ENCODE data around the gene SMPDL3A. TPM values are rescaled to one million over a fixed set of nuclear protein-coding genes. Genes with fewer than 3 reads are reported as not detected.

The SMPDL3A gene
- polyA plus RNA-seq, 2 of the 4 experiments (the other 2 are of a cell fraction): 2.0 to 3.3 TPM

DNA sequence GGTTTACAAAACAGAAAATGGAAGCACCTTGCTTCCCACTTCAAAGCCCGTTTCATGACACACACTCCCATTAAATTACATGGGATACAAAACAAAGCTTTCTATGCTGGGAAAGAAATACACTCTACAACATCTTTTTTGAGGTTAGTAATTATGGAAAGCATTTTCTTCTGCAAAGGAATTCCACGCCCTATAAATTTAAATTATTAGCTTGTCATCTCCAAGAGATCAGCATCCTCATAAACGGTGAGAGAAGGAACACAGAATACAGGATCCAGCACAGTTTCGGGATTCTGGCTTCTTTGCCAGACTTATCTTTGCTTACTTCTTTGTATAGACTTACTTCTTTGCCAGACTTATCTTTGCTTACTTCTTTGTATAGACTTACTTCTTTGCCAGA, 1.3 kb upstream of the SMPDL3A start:
- 67% methylated on average over 4 of the region's 4 CpGs for WGBS (ENCODE audit: missing lambda C conversion rate)
- ChIA-PET POLR2A (no interaction called here), CTCF (interaction anchor here (1.6 to 3.1 kb wide), 2 partner anchors 10 to 34 kb away, joined by 5 to 17 read pairs; no protein-coding TSS in a partner anchor)
- H3K9me3 ChIP-seq: no peaks in the 10 kb centered on the region
- DNase-seq (ENCODE audit: low read depth in 1 of 2, low spot score in 1 of 2): no peak
- peaks cover 14% of the 10 kb centered on the region; the same call in 1 of the 3 replicates for H3K4me1 ChIP-seq
- TF ChIP-seq, protein P1, sequence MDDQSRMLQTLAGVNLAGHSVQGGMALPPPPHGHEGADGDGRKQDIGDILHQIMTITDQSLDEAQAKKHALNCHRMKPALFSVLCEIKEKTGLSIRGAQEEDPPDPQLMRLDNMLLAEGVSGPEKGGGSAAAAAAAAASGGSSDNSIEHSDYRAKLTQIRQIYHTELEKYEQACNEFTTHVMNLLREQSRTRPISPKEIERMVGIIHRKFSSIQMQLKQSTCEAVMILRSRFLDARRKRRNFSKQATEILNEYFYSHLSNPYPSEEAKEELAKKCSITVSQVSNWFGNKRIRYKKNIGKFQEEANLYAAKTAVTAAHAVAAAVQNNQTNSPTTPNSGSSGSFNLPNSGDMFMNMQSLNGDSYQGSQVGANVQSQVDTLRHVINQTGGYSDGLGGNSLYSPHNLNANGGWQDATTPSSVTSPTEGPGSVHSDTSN (IDR thresholded peaks at IDR 0.05): no peak
- no peak for TF ChIP-seq CHD4 (IDR thresholded peaks at IDR 0.05; ENCODE audit: borderline replicate concordance)
- no peak for TF ChIP-seq ZNF302 (CRISPR knock-in tag; IDR thresholded peaks at IDR 0.05)
- TF ChIP-seq RCOR1 (IDR thresholded peaks at IDR 0.05; ENCODE audit: low read depth, low read length): no peak
- no peak for TF ChIP-seq ZC3H11A (IDR thresholded peaks at IDR 0.05)
- TF ChIP-seq CBX2 (IDR thresholded peaks at IDR 0.05; ENCODE audit: borderline replicate concordance, low read depth): no peak
- TF ChIP-seq CBX8 (IDR thresholded peaks at IDR 0.05): no peak
- TF ChIP-seq, protein P2, sequence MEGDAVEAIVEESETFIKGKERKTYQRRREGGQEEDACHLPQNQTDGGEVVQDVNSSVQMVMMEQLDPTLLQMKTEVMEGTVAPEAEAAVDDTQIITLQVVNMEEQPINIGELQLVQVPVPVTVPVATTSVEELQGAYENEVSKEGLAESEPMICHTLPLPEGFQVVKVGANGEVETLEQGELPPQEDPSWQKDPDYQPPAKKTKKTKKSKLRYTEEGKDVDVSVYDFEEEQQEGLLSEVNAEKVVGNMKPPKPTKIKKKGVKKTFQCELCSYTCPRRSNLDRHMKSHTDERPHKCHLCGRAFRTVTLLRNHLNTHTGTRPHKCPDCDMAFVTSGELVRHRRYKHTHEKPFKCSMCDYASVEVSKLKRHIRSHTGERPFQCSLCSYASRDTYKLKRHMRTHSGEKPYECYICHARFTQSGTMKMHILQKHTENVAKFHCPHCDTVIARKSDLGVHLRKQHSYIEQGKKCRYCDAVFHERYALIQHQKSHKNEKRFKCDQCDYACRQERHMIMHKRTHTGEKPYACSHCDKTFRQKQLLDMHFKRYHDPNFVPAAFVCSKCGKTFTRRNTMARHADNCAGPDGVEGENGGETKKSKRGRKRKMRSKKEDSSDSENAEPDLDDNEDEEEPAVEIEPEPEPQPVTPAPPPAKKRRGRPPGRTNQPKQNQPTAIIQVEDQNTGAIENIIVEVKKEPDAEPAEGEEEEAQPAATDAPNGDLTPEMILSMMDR (IDR thresholded peaks at IDR 0.05): no peak
- no peak for TF ChIP-seq SMC3 (IDR thresholded peaks at IDR 0.05)
- no peak for TF ChIP-seq JUNB (IDR thresholded peaks at IDR 0.05)
- no peak for TF ChIP-seq RARB (CRISPR knock-in tag; IDR thresholded peaks at IDR 0.05)
- TF ChIP-seq FOSB (CRISPR knock-in tag; IDR thresholded peaks at IDR 0.05): no peak
- TF ChIP-seq, protein P3, sequence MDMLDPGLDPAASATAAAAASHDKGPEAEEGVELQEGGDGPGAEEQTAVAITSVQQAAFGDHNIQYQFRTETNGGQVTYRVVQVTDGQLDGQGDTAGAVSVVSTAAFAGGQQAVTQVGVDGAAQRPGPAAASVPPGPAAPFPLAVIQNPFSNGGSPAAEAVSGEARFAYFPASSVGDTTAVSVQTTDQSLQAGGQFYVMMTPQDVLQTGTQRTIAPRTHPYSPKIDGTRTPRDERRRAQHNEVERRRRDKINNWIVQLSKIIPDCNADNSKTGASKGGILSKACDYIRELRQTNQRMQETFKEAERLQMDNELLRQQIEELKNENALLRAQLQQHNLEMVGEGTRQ (IDR thresholded peaks at IDR 0.05): no peak
- no peak for ATAC-seq
- H3K4me2 ChIP-seq: no peak overlapping the region
- no peak overlapping the region for H3K27ac ChIP-seq
- H3K4me3 ChIP-seq: no peak overlapping the region
- no peak for FAIRE-seq

DNA sequence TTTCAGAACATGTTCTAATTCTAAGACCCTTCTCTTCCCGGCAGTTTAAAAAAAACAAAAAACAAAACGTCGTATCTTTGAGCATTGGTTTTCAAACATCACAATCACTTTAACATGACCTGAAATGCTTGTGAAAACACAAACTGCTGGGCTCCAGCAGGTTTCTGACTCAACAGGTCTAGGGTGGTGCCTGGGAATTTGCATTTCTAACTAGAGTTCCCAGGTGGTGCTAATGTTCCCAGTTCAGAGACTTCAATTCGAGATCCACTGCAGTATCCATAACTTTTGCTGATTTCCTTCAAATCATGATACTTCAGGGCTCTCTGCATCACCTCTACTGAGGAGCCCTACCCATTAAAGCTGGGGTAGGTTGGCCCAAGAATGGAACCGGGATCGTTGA, 850 bp upstream of the SMPDL3A start:
- no peak overlapping the region; the same call in 2 of the 3 replicates for H3K4me3 ChIP-seq
- ChIA-PET POLR2A (no interaction called here), CTCF (interaction anchor here (1.1 to 3.1 kb wide), 4 partner anchors 9 to 57 kb away, joined by 3 to 17 read pairs (median 7); no protein-coding TSS in a partner anchor)
- H3K4me2 ChIP-seq: peak overlapping the region; percentile 82
- TF ChIP-seq, protein P4, sequence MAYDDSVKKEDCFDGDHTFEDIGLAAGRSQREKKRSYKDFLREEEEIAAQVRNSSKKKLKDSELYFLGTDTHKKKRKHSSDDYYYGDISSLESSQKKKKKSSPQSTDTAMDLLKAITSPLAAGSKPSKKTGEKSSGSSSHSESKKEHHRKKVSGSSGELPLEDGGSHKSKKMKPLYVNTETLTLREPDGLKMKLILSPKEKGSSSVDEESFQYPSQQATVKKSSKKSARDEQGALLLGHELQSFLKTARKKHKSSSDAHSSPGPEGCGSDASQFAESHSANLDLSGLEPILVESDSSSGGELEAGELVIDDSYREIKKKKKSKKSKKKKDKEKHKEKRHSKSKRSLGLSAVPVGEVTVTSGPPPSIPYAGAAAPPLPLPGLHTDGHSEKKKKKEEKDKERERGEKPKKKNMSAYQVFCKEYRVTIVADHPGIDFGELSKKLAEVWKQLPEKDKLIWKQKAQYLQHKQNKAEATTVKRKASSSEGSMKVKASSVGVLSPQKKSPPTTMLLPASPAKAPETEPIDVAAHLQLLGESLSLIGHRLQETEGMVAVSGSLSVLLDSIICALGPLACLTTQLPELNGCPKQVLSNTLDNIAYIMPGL (CRISPR knock-in tag; IDR thresholded peaks at IDR 0.05; ENCODE audit: borderline replicate concordance): no peak
- TF ChIP-seq NPAS2 (CRISPR knock-in tag; IDR thresholded peaks at IDR 0.05; ENCODE audit: borderline replicate concordance): no peak
- TF ChIP-seq POLR2A (IDR thresholded peaks at IDR 0.05; ENCODE audit: low read length): no peak
- no peak for TF ChIP-seq CEBPB (IDR thresholded peaks at IDR 0.05)
- TF ChIP-seq SMC3 (IDR thresholded peaks at IDR 0.05): no peak
- no peak for TF ChIP-seq NR3C1 (IDR thresholded peaks at IDR 0.05)
- TF ChIP-seq, protein P5, sequence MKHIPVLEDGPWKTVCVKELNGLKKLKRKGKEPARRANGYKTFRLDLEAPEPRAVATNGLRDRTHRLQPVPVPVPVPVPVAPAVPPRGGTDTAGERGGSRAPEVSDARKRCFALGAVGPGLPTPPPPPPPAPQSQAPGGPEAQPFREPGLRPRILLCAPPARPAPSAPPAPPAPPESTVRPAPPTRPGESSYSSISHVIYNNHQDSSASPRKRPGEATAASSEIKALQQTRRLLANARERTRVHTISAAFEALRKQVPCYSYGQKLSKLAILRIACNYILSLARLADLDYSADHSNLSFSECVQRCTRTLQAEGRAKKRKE (CRISPR knock-in tag; IDR thresholded peaks at IDR 0.05; ENCODE audit: low read depth): no peak
- no peak for TF ChIP-seq POLR2AphosphoS2 (conservative IDR thresholded peaks at IDR 0.05; ENCODE audit: low read length)
- no peaks in the 10 kb centered on the region for H3K9me3 ChIP-seq
- H3K4me1 ChIP-seq: peaks cover 14% of the 10 kb centered on the region; the same call in 1 of the 3 replicates
- FAIRE-seq: no peak
- ATAC-seq: no peak
- WGBS (ENCODE audit: missing lambda C conversion rate): 91% methylated on average over 6 of the region's 6 CpGs
- no peak for DNase-seq (ENCODE audit: low read depth in 1 of 2, low spot score in 1 of 2)
- H3K27ac ChIP-seq: no peak overlapping the region
